PC-9 (cell line): Measurements from ENCODE around the gene EXOC1L.

Experiments
- CTCF ChIP-seq: fragments of 200-600 bp; sonication (generic); conservative IDR thresholded peaks from 2 replicates; pipeline ENCODE4 v1.6.1; 2017; ENCODE audit warnings: mixed run types, antibody characterized with exemption, mild to moderate bottlenecking, moderate library complexity
- EZH2 ChIP-seq: fragments of 200-600 bp; sonication (generic); IDR thresholded peaks from 2 replicates; pipeline ENCODE4 v1.8.0; 2017; ENCODE audit warnings: antibody characterized with exemption, low read depth

DNA sequence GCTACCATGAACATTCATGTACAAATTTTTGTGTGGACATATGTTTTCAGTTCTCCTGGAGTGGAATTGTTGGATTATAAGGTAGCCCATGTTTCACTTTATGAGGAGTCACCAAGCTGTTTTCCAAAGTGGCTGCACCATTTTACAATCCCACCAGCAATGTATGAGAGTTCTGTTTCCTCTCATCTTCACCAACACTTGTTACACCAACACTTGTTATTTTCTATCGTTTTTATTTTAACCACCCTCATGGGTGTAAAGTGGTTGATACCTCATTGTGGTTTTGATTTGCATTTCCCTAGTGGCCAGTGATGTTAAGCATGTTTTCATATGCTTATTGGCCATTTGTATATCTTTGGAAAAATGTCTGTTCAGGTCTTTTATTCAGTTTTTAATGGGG is 38.0 kb downstream of the EXOC1L start:
- no peak for TF ChIP-seq EZH2
- TF ChIP-seq CTCF, result no peak
